OCI-LY1 (cell line): ENCODE results near the gene MET.

ENCODE experiments used
- H2AFZ ChIP-seq: fragments of 200-600 bp; sonication (generic), shearing (Covaris generic); 2 replicates; pipeline ENCODE4 v1.6.0; 2014; ENCODE audit warnings: antibody characterized with exemption, mild to moderate bottlenecking, low read length
- H3F3A ChIP-seq: fragments of 200-600 bp; sonication (generic), shearing (Covaris generic); 2 replicates; pipeline ENCODE4 v1.6.0; 2014; ENCODE audit warnings: mild to moderate bottlenecking, antibody characterized with exemption, low read length, moderate library complexity; ENCODE audit not compliant: insufficient read depth
- H3K27ac ChIP-seq: fragments of 200-600 bp; sonication (generic); 2 replicates; pipeline ENCODE4 v1.5.1; 2014; ENCODE audit warnings: low read length, mixed run types, mild to moderate bottlenecking, low read depth; ENCODE audit not compliant: poor library complexity, severe bottlenecking
- H3K27me3 ChIP-seq: fragments of 200-600 bp; sonication (generic); 2 replicates; pipeline ENCODE4 v1.6.0; 2014; ENCODE audit warnings: antibody characterized with exemption, mild to moderate bottlenecking, low read length, moderate library complexity; ENCODE audit not compliant: insufficient read depth
- H3K36me3 ChIP-seq: fragments of 200-600 bp; sonication (generic); 2 replicates; pipeline ENCODE4 v1.6.1; 2014; ENCODE audit warnings: mild to moderate bottlenecking, antibody characterized with exemption, low read length, moderate library complexity, mixed read lengths; ENCODE audit not compliant: insufficient read depth
- H3K4me1 ChIP-seq: fragments of 200-600 bp; sonication (generic); 2 replicates; pipeline ENCODE4 v1.5.1; 2014; ENCODE audit warnings: mild to moderate bottlenecking, low read length, moderate library complexity; ENCODE audit not compliant: insufficient read depth, severe bottlenecking
- H3K4me2 ChIP-seq: fragments of 200-600 bp; sonication (generic), shearing (Covaris generic); 2 replicates; pipeline ENCODE4 v1.6.1; 2014; ENCODE audit warnings: low read length
- H3K4me3 ChIP-seq: fragments of 200-600 bp; sonication (generic); 2 replicates; pipeline ENCODE4 v1.5.1; 2014; ENCODE audit warnings: low read length, low read depth, mild to moderate bottlenecking, mixed read lengths; ENCODE audit not compliant: poor library complexity, severe bottlenecking
- H3K79me2 ChIP-seq: fragments of 200-600 bp; shearing (Covaris generic); 2 replicates; pipeline ENCODE4 v1.6.1; 2016; ENCODE audit warnings: mixed run types, low read length, mixed read lengths; ENCODE audit not compliant: insufficient read depth
- H3K9ac ChIP-seq: fragments of 200-600 bp; sonication (generic), shearing (Covaris generic); 2 replicates; pipeline ENCODE4 v1.6.1; 2014; ENCODE audit warnings: mild to moderate bottlenecking, low read length, mixed read lengths
- H3K9me2 ChIP-seq: fragments of 200-600 bp; sonication (generic), shearing (Covaris generic); 2 replicates; pipeline ENCODE4 v1.6.1; 2014; ENCODE audit warnings: low read depth, mild to moderate bottlenecking, low read length, mixed read lengths
- H3K9me3 ChIP-seq: fragments of 200-600 bp; shearing (Covaris generic); 2 replicates; pipeline ENCODE4 v1.6.1; 2014; ENCODE audit warnings: low read length, mixed read lengths
- H4K20me1 ChIP-seq: fragments of 200-600 bp; sonication (generic), shearing (Covaris generic); 2 replicates; pipeline ENCODE4 v1.6.0; 2016; ENCODE audit warnings: mild to moderate bottlenecking, low read length; ENCODE audit not compliant: insufficient read depth
- EZH2 ChIP-seq: fragments of 200-600 bp; sonication (generic), shearing (Covaris generic); IDR thresholded peaks from 2 replicates; pipeline ENCODE4 v1.8.0; 2017; ENCODE audit warnings: borderline replicate concordance, mixed run types, mild to moderate bottlenecking, antibody characterized with exemption, low read length, moderate library complexity, mixed read lengths
- TF ChIP-seq, protein P1 (sequence below): fragments of 200-600 bp; sonication (generic), shearing (Covaris generic); IDR thresholded peaks from 2 replicates; pipeline ENCODE4 v1.5.1; 2017; ENCODE audit warnings: mild to moderate bottlenecking, antibody characterized with exemption, low read length, moderate library complexity, mixed read lengths

MET gene

DNA sequence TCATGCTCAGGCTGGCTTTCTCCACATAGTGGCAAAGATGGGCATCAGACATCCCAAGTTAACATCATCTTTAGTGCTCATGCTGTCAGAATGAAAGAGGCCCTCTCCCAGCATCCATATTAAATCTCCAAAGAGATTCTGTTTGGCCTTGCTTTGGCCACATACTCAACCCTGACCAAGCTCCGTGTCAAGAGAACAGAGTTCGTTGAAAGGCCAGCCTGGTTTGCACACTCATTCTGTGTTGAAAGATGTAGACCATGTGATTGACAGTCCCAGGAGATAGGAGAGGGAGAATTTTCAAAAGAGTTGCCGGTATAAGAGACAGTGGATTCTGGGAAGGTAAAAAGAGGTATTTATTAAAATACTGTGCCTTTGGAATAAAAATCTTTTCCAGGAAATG is 19.7 kb downstream of the MET start:
- TF ChIP-seq, protein P1, sequence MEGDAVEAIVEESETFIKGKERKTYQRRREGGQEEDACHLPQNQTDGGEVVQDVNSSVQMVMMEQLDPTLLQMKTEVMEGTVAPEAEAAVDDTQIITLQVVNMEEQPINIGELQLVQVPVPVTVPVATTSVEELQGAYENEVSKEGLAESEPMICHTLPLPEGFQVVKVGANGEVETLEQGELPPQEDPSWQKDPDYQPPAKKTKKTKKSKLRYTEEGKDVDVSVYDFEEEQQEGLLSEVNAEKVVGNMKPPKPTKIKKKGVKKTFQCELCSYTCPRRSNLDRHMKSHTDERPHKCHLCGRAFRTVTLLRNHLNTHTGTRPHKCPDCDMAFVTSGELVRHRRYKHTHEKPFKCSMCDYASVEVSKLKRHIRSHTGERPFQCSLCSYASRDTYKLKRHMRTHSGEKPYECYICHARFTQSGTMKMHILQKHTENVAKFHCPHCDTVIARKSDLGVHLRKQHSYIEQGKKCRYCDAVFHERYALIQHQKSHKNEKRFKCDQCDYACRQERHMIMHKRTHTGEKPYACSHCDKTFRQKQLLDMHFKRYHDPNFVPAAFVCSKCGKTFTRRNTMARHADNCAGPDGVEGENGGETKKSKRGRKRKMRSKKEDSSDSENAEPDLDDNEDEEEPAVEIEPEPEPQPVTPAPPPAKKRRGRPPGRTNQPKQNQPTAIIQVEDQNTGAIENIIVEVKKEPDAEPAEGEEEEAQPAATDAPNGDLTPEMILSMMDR: no peak
- TF ChIP-seq EZH2: no peak
- Histone ChIP-seq H2AFZ (no peak overlapping the region), H3F3A (no peaks in the 10 kb centered on the region), H3K4me1 (no peaks in the 10 kb centered on the region), H3K36me3 (no peaks in the 10 kb centered on the region), H3K9me3 (no peaks in the 10 kb centered on the region), H3K27ac (no peak overlapping the region), H3K9me2 (no peaks in the 10 kb centered on the region), H3K79me2 (no peaks in the 10 kb centered on the region), H4K20me1 (no peaks in the 10 kb centered on the region), H3K4me2 (no peak overlapping the region), H3K27me3 (no peaks in the 10 kb centered on the region), H3K4me3 (no peak overlapping the region), H3K9ac (no peak overlapping the region)

DNA sequence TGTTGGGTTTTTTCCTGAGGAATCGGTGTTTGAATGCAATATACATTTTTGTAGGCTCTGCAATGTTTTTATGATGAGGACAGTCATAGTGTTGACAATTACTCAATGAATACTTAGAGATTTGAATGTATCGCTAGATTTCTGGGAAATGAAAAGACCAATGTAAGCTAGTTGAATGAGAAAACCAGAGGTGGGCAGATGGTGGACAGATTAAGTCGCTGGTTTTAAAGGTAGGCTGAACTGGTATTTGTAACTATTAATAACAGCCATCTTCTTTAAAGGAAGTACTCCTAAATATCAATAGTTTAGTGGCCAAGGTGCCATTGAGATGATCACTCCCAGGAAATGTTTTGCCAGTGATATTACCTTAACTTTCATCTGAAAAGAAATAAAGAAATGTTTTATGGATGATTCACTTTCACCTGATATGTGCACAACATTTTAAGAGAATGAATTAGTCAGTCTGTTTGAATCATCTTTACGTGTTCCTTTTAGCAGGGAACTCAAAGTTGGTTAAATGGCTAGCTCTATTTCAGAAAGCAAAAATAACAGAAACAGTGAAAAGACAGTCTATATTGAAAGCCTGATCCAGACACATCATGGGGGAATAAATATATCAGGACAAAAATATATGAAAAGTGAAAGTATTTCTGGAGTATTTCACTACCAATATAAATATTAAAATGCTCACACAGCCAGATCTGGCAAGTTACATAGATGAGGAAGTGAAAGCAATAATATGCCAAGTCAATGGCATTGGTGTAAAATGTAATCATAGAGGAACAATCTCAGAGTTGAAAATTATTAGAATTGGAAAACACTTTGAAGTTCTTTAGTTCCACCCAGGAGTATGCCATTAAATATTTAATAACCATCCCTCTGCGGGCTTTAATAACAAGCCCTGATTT is 20.7 kb downstream of the MET start:
- H3K4me1 ChIP-seq: no peaks in the 10 kb centered on the region
- no peak overlapping the region for H3K27ac ChIP-seq
- H3K4me3 ChIP-seq: no peak overlapping the region
- no peak overlapping the region for H3K9ac ChIP-seq
- no peaks in the 10 kb centered on the region; the same call in 1 of the 2 replicates for H3K27me3 ChIP-seq
- H4K20me1 ChIP-seq: no peaks in the 10 kb centered on the region
- H2AFZ ChIP-seq: no peak overlapping the region
- no peaks in the 10 kb centered on the region for H3K9me2 ChIP-seq
- TF ChIP-seq, protein P1: no peak
- no peak for TF ChIP-seq EZH2
- no peaks in the 10 kb centered on the region for H3K9me3 ChIP-seq
- H3K36me3 ChIP-seq: no peaks in the 10 kb centered on the region
- no peaks in the 10 kb centered on the region for H3F3A ChIP-seq
- H3K79me2 ChIP-seq: no peaks in the 10 kb centered on the region
- H3K4me2 ChIP-seq: no peak overlapping the region

- Histone ChIP-seq H2AFZ (no peak overlapping the region), H3K36me3 (no peaks in the 10 kb centered on the region), H3K9me2 (no peaks in the 10 kb centered on the region), H3K9me3 (no peaks in the 10 kb centered on the region), H3K4me3 (no peak overlapping the region), H3K9ac (no peak overlapping the region), H3K27ac (no peak overlapping the region), H3K79me2 (no peaks in the 10 kb centered on the region), H3F3A (no peaks in the 10 kb centered on the region), H3K4me2 (no peak overlapping the region), H4K20me1 (no peaks in the 10 kb centered on the region), H3K27me3 (no peaks in the 10 kb centered on the region; the same call in 1 of the 2 replicates), H3K4me1 (no peaks in the 10 kb centered on the region)
- TF ChIP-seq, protein P1: no peak
- TF ChIP-seq EZH2: no peak
These were observed 24.7 kb downstream of the MET start for GRCh38 chr7:116696707-116697106.
